Vagina (tissue), 2 donors: ENCODE results near the gene CBY3. TPM values are rescaled to one million over a fixed set of nuclear protein-coding genes. Genes with fewer than 3 reads are reported as not detected.

Source experiments
- DNase-seq, 2 donors: peaks; one replicate each; pipeline ENCODE4 v3.0.0-alpha.2; 2017; ENCODE audit errors: extremely low spot score in 2 of 2
- H3K27ac ChIP-seq: fragments of 200-600 bp; sonication (generic); one replicate; pipeline ENCODE4 v1.5.1; 2019
- H3K27me3 ChIP-seq: fragments of 200-600 bp; sonication (generic); one replicate; pipeline ENCODE4 v1.5.1; 2019
- H3K36me3 ChIP-seq, 2 donors: fragments of 200-600 bp; sonication (generic); one replicate each; pipeline ENCODE4 v1.5.1; 2017 to 2019
- H3K4me1 ChIP-seq: fragments of 200-600 bp; sonication (generic); one replicate; pipeline ENCODE4 v1.5.1; 2019
- H3K4me3 ChIP-seq, 2 donors: fragments of 200-600 bp; sonication (generic); 1 replicate in 1 of 2; 2 replicates in 1 of 2; pipeline ENCODE4 v1.5.1; 2016 to 2019
- H3K9me3 ChIP-seq: fragments of 200-600 bp; sonication (generic); one replicate; pipeline ENCODE4 v1.5.1; 2019
- POLR2A ChIP-seq, 2 donors: fragments of 450-650 bp; IDR thresholded peaks; one replicate each; pipeline ENCODE4 v1.6.1; 2017; ENCODE audit warnings: antibody characterized with exemption in 2 of 2, mild to moderate bottlenecking in 2 of 2, moderate library complexity in 2 of 2
- POLR2AphosphoS5 ChIP-seq, 2 donors: sonication (generic); formaldehyde crosslinking; IDR thresholded peaks; one replicate each; pipeline ENCODE4 v1.9.0; 2017; ENCODE audit warnings: antibody characterized with exemption in 2 of 2, mild to moderate bottlenecking in 2 of 2, low read depth in 1 of 2; ENCODE audit not compliant: insufficient read depth in 1 of 2
- intact Hi-C: fragments of 100-400 bp; cut with DNase I; formaldehyde crosslinking; loops from one replicate; pipeline ENCODE4 v1.15.1; 2023
- total RNA-seq: library from RNA; depleted of rRNA; stranded (reverse); fragments of >200 nt; gene quantifications from one replicate; pipeline ENCODE4 v1.2.3, GENCODE V29; 2016
- TF ChIP-seq, protein P1 (sequence below), 3 experiments: fragments of 450-650 bp in 2 of 3; fragments of 200-600 bp in 1 of 3; sonication (generic) in 1 of 3; IDR thresholded peaks; one replicate each; pipeline ENCODE4 v1.5.1; 2017 to 2019; ENCODE audit warnings: antibody characterized with exemption in 3 of 3, mild to moderate bottlenecking in 2 of 3, moderate library complexity in 2 of 3

CBY3 gene
- not detected for total RNA-seq

DNA sequence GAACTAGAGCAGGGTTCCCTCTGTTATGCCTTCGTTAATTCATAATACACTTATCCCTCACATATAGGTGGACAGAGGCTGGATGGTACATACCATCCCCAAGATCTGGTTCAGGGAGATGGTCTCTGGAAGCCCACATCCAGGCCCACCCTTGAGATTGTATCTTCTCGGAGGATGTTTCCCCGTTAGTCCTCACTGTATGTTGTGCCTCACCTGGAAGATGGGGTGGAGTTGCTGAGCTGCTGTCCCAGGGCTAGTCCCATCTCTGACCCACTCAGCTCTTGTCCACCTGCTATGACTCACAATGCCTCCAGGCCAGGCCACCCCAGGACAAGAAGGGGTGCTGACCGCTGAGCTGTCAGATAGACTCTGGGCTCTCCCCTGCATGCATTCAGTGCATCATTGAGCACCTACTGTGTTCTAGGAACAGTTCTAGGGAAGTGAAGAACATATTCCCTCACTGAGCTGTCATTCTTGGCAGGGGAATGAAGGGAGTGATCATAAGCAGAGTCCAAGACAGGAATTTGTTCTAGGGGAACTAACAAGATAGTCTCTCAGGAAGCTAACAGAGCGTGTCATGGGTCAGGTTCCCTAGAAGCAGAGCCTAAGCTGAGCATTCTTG, at the start of gene CBY3:
Gene CBY3, minus strand, starts transcription at position 255 of the 622 bp plus-strand sequence. Its CDS starts 116 bp downstream, at position 139.
- TF ChIP-seq POLR2AphosphoS5 (IDR thresholded peaks at IDR 0.05; ENCODE audit: insufficient read depth in 1 of 2, low read depth in 1 of 2) (no peak), POLR2A (IDR thresholded peaks at IDR 0.05) (no peak)
- TF ChIP-seq, protein P1, sequence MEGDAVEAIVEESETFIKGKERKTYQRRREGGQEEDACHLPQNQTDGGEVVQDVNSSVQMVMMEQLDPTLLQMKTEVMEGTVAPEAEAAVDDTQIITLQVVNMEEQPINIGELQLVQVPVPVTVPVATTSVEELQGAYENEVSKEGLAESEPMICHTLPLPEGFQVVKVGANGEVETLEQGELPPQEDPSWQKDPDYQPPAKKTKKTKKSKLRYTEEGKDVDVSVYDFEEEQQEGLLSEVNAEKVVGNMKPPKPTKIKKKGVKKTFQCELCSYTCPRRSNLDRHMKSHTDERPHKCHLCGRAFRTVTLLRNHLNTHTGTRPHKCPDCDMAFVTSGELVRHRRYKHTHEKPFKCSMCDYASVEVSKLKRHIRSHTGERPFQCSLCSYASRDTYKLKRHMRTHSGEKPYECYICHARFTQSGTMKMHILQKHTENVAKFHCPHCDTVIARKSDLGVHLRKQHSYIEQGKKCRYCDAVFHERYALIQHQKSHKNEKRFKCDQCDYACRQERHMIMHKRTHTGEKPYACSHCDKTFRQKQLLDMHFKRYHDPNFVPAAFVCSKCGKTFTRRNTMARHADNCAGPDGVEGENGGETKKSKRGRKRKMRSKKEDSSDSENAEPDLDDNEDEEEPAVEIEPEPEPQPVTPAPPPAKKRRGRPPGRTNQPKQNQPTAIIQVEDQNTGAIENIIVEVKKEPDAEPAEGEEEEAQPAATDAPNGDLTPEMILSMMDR (IDR thresholded peaks at IDR 0.05), result no peak
- H3K27me3 ChIP-seq, result no peaks in the 10 kb centered on the region
- H3K4me3 ChIP-seq, result no peak within 1 kb of the TSS
- DNase-seq, result no peak
- H3K36me3 ChIP-seq, result no peaks in the 10 kb centered on the region
- no peaks in the 10 kb centered on the region for H3K9me3 ChIP-seq
- peaks cover 33% of the 10 kb centered on the region for H3K4me1 ChIP-seq
- no peak within 1 kb of the TSS for H3K27ac ChIP-seq
- intact Hi-C loops, result loop anchor here (10.0 kb wide), 1 partner anchor 114 kb away; the partner anchor contains the start of gene LTC4S

GRCh38 chr5:179730356-179730755, 49.5 kb upstream of the CBY3 start:
- Histone ChIP-seq H3K4me1 (peaks cover 27% of the 10 kb centered on the region), H3K27me3 (no peaks in the 10 kb centered on the region), H3K4me3 (no peak overlapping the region), H3K27ac (no peak overlapping the region), H3K9me3 (no peaks in the 10 kb centered on the region), H3K36me3 (peaks cover 4 to 56% of the 10 kb centered on the region in 2 donors)
- TF ChIP-seq POLR2A (IDR thresholded peaks at IDR 0.05) (no peak), POLR2AphosphoS5 (IDR thresholded peaks at IDR 0.05; ENCODE audit: insufficient read depth in 1 of 2, low read depth in 1 of 2) (no peak)
- TF ChIP-seq, protein P1 (IDR thresholded peaks at IDR 0.05), result no peak
- intact Hi-C loops, result no loop called here
- DNase-seq, result no peak

GRCh38 chr5:179729727-179730126, 48.9 kb upstream of the CBY3 start:
- H3K9me3 ChIP-seq, result no peaks in the 10 kb centered on the region
- no peaks in the 10 kb centered on the region for H3K27me3 ChIP-seq
- peaks cover 4 to 62% of the 10 kb centered on the region in 2 donors for H3K36me3 ChIP-seq
- no peak for DNase-seq
- intact Hi-C loops, result no loop called here
- TF ChIP-seq, protein P1 (IDR thresholded peaks at IDR 0.05), result no peak
- no peak overlapping the region for H3K27ac ChIP-seq
- H3K4me3 ChIP-seq, result no peak overlapping the region
- H3K4me1 ChIP-seq, result peaks cover 20% of the 10 kb centered on the region

- Histone ChIP-seq H3K4me3 (no peak overlapping the region), H3K4me1 (peaks cover 16% of the 10 kb centered on the region), H3K27me3 (no peaks in the 10 kb centered on the region), H3K9me3 (no peaks in the 10 kb centered on the region), H3K27ac (no peak overlapping the region), H3K36me3 (peaks cover 4 to 66% of the 10 kb centered on the region in 2 donors)
- DNase-seq, result no peak
- TF ChIP-seq POLR2AphosphoS5 (IDR thresholded peaks at IDR 0.05; ENCODE audit: insufficient read depth in 1 of 2, low read depth in 1 of 2) (no peak), POLR2A (IDR thresholded peaks at IDR 0.05) (no peak)
- TF ChIP-seq, protein P1 (IDR thresholded peaks at IDR 0.05), result no peak
- intact Hi-C loops, result no loop called here
These were observed 48.5 kb upstream of the CBY3 start for GRCh38 chr5:179729303-179729702.

DNA sequence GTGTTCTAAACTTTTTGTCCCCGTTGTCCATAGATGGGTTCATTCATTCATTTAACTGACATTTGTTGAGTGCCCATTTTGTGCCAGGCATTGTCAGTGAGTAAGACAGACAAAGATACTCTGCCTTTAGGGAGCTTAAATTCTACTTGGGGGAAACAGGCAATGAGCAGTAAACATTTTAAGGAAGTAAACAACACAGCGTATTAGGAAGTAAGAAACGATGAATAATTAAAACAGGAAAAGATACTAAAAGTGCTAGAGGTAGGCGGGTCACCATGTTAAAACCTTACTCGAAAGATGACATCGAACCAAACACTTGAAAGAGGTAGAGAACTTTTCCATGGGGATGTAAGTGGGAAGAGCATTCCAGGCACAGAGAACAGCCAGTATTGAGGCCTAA, 46.3 kb upstream of the CBY3 start:
- Histone ChIP-seq H3K9me3 (no peaks in the 10 kb centered on the region), H3K27ac (no peak overlapping the region), H3K4me3 (no peak overlapping the region), H3K36me3 (peaks cover 4 to 88% of the 10 kb centered on the region in 2 donors), H3K4me1 (peaks cover 8% of the 10 kb centered on the region), H3K27me3 (no peaks in the 10 kb centered on the region)
- no peak for DNase-seq
- intact Hi-C loops, result no loop called here
- TF ChIP-seq, protein P1 (IDR thresholded peaks at IDR 0.05), result no peak
- TF ChIP-seq POLR2A (IDR thresholded peaks at IDR 0.05) (no peak), POLR2AphosphoS5 (IDR thresholded peaks at IDR 0.05; ENCODE audit: insufficient read depth in 1 of 2, low read depth in 1 of 2) (no peak)
